ENCODE data around the gene RPS21.

Gene RPS21

DNA sequence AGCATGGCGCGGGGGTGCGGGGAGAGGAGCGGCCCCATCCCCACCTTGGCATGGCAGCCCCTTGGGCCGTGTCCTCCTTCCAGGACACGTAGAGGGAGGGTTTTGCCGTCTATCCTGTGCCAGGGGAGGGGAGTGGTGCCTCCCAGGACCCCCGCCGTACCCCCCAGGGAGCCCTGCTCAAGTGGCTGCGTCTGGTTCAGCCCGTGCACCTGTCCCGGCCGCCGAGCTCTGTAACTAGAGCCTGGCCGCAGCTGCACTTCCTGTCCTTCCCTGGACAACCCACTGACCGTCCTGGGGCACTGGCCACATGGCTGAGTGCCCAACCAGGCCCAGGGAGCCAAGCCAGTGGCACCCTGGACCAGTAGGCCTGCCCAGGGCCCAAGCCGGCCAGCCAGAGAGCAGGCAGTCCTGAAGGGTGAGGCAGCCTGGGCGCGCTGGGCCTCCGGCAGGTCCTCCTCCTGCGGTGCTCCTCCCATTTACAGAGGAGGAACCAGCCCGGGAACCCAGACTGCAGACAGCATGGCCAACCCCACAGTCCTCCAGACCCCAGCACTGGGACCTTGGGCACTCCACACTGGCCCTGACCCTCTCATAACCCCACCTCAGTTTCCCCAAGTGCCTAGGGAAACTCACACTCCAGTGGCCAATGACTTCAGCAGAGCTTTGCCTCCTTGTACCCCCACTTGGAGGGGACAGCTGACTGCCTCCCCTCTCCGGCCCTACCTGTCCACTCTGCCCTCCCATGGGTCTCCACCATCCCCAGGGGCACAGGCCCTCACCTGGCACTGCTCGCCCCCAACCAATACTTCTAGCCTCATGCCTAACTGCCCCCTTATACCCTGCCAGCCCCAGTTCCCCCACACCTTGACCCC, 28.5 kb upstream of the RPS21 start:
- Histone ChIP-seq H3K9ac (ENCODE audit: insufficient read length, low read depth) (peak overlapping the region; percentile 42), H3K27me3 (ENCODE audit: insufficient read depth, insufficient read length) (no peaks in the 10 kb centered on the region), H3K4me3 (ENCODE audit: insufficient read length, low read depth) (no peak overlapping the region), H3K9me3 (ENCODE audit: insufficient read depth, low read length) (no peaks in the 10 kb centered on the region), H3K4me1 (ENCODE audit: insufficient read depth, insufficient read length) (peaks cover 70% of the 10 kb centered on the region), H3K36me3 (ENCODE audit: insufficient read depth, insufficient read length, low read length) (peaks cover 63% of the 10 kb centered on the region)
- TF ChIP-seq SUZ12 (IDR thresholded peaks at IDR 0.05; ENCODE audit: extremely low read depth, insufficient read depth, insufficient read length) = no peak
- TF ChIP-seq YY1 (IDR thresholded peaks at IDR 0.05; ENCODE audit: insufficient read depth, insufficient read length) = no peak
- no peak for DNase-seq (ENCODE audit: low read depth, low spot score)

DNA sequence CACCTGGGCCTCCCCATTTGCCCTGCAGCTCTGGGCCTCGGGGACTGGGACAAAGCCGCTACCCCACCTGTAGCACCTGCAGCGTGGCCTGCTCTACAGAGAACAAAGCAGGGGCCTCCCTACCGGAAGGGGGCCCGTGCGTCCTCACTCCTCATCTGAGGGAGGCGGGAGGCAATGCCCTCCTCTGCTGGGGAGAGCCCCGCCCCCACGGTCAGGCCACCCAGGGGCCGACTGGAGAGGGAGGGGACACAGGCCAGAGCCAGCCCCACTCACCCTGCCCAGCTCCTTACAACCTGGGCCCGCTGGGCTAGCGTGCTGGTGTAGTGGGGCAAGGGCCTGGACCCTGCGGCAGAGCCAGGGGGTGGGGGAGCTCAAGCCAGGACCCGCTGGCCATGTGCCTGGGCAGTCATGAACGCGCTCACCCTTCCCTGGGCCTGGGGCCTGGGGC, 27.8 kb upstream of the RPS21 start:
- peaks cover 71% of the 10 kb centered on the region for H3K4me1 ChIP-seq (ENCODE audit: insufficient read depth, insufficient read length)
- H3K4me3 ChIP-seq (ENCODE audit: insufficient read length, low read depth) = no peak overlapping the region
- no peaks in the 10 kb centered on the region for H3K9me3 ChIP-seq (ENCODE audit: insufficient read depth, low read length)
- peaks cover 63% of the 10 kb centered on the region for H3K36me3 ChIP-seq (ENCODE audit: insufficient read depth, insufficient read length, low read length)
- no peaks in the 10 kb centered on the region for H3K27me3 ChIP-seq (ENCODE audit: insufficient read depth, insufficient read length)
- DNase-seq (ENCODE audit: low read depth, low spot score) = no peak
- H3K9ac ChIP-seq (ENCODE audit: insufficient read length, low read depth) = peak overlapping the region; percentile 28
- TF ChIP-seq YY1 (IDR thresholded peaks at IDR 0.05; ENCODE audit: insufficient read depth, insufficient read length) (no peak), ZNF274 (IDR thresholded peaks at IDR 0.05; ENCODE audit: low read depth, low read length) (no peak), SUZ12 (IDR thresholded peaks at IDR 0.05; ENCODE audit: extremely low read depth, insufficient read depth, insufficient read length) (no peak)

DNA sequence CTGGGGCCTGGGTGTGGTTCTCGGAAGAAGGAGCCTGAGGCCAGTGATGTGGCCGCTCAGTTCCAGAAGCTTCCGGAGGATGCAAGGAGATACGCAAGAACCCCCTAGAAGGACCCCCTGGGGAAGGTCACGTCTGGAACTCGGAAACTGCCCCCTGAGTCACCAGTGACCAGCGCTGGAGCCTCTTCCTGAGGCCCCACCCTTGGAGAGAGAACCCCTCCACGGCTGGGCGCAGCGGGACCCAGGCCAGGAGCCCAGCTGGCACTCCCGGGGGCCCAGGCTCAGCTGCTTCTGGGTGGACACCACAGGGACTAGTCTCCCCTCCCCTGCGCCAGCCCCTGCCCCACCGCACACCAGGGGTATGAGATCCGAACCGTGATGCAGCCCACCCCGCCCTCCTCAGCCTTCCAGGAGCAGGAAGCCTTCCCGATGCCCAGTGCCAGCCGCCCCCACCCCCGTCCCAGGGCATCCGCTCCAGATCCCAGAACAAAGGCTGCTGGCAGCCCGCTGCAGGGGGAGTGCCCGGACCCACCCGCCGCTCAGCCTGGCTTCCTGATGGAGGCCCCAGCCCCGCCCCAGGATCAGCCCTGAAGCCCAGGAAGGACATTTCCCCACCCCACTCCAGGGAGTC, 27.3 kb upstream of the RPS21 start:
- no peaks in the 10 kb centered on the region for H3K9me3 ChIP-seq (ENCODE audit: insufficient read depth, low read length)
- H3K9ac ChIP-seq (ENCODE audit: insufficient read length, low read depth) = peak overlapping the region; percentile 28
- H3K27me3 ChIP-seq (ENCODE audit: insufficient read depth, insufficient read length) = no peaks in the 10 kb centered on the region
- H3K4me3 ChIP-seq (ENCODE audit: insufficient read length, low read depth) = no peak overlapping the region
- peaks cover 72% of the 10 kb centered on the region for H3K4me1 ChIP-seq (ENCODE audit: insufficient read depth, insufficient read length)
- no peak for DNase-seq (ENCODE audit: low read depth, low spot score)
- peaks cover 68% of the 10 kb centered on the region for H3K36me3 ChIP-seq (ENCODE audit: insufficient read depth, insufficient read length, low read length)
- TF ChIP-seq ZNF274 (IDR thresholded peaks at IDR 0.05; ENCODE audit: low read depth, low read length) = no peak

DNA sequence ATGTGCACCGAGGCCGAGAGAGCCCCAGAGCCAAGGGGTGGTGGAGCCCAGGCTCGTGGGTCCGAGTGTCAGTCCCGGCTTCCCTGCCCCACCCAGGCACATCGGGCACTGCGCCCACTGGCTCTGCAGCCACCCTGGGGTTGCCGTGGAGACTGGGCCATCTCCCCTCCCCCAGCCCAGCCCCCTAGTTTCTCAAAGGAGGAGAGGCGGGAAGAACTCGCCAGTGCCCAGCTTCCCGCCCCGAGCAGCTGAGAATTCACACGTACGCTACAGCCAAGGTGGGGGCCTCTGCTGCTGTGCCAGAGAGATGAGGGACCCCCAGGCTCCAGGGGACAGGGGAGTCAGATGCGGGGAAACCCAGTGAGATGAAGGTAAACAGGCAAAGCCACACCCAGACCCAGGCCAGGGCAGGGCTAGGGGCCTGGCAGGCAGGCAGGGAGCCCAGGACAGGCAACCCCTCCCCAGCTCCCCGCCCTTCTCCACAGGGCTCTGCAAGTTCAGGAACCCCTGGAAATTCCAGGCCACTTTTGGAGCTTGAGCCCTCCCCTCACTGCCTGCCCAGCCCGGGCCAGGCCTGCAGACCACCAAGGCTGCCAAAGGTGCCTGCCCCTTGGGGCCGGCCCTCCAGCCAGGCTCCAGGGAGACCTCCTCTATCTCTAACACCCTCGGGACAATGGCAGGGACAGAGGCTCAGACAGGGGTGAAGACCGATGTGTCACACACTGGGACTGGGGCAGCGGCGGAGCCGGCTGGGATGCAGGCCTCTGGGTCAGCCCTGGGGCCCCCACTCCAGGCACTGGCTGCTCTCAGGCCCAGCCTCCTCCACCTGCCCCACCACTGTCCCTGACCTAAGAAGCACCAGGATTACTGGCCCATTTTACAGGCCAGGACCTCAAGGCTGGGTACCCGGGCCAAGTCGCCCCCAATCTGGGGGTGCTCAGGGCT, 25.8 kb upstream of the RPS21 start:
- no peak for DNase-seq (ENCODE audit: low read depth, low spot score)
- Histone ChIP-seq H3K9me3 (ENCODE audit: insufficient read depth, low read length) (no peaks in the 10 kb centered on the region), H3K4me3 (ENCODE audit: insufficient read length, low read depth) (peak overlapping the region; percentile 11), H3K9ac (ENCODE audit: insufficient read length, low read depth) (peak overlapping the region; percentile 81), H3K36me3 (ENCODE audit: insufficient read depth, insufficient read length, low read length) (peaks cover 79% of the 10 kb centered on the region), H3K4me1 (ENCODE audit: insufficient read depth, insufficient read length) (peaks cover 70% of the 10 kb centered on the region), H3K27me3 (ENCODE audit: insufficient read depth, insufficient read length) (no peaks in the 10 kb centered on the region)
- TF ChIP-seq YY1 (IDR thresholded peaks at IDR 0.05; ENCODE audit: insufficient read depth, insufficient read length) (no peak), SUZ12 (IDR thresholded peaks at IDR 0.05; ENCODE audit: extremely low read depth, insufficient read depth, insufficient read length) (no peak), ZNF274 (IDR thresholded peaks at IDR 0.05; ENCODE audit: low read depth, low read length) (no peak)

DNA sequence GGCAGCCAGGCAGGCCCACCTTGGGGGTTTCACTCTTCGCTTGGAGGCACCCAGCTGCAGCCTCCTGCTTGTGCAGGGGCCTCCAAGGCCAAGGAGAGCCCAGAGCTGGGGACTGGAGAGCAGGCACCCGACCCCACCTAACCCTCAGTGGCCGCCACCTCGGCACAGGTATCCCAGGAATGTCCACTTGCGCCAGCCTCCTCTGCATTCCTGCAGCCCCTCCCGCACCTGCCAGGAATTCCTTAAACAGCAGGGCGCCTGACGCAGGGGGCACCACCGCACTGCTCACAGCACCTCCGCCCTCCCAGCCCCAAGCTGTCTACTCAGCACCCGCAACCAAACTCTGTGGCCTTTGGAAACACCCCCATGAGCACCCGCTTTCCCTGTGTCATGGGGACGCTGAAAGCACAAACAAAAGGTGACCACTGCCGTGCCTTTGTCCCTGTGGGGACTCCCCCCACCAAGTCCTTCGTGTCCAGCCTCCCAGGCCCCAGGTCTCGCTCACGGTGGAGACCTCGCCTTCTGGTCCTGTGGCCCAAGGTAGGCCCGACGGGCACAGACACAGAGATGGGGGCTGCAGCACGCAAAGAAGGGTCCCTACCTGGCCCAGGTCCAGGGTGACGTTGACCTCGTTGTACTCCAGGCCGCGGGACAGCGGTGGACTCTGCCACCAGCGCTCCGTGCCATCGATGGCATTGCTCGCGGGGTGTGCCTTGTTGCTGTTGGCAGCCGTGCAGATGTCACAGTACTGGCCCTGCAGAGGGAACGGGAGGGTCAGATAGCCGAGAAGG, 24.9 kb upstream of the RPS21 start:
- Histone ChIP-seq H3K9ac (ENCODE audit: insufficient read length, low read depth) (peak overlapping the region; percentile 81), H3K27me3 (ENCODE audit: insufficient read depth, insufficient read length) (no peaks in the 10 kb centered on the region), H3K4me1 (ENCODE audit: insufficient read depth, insufficient read length) (peaks cover 65% of the 10 kb centered on the region), H3K36me3 (ENCODE audit: insufficient read depth, insufficient read length, low read length) (peaks cover 72% of the 10 kb centered on the region), H3K4me3 (ENCODE audit: insufficient read length, low read depth) (no peak overlapping the region), H3K9me3 (ENCODE audit: insufficient read depth, low read length) (no peaks in the 10 kb centered on the region)
- TF ChIP-seq ZNF274 (IDR thresholded peaks at IDR 0.05; ENCODE audit: low read depth, low read length) = no peak
- no peak for TF ChIP-seq SUZ12 (IDR thresholded peaks at IDR 0.05; ENCODE audit: extremely low read depth, insufficient read depth, insufficient read length)
- TF ChIP-seq YY1 (IDR thresholded peaks at IDR 0.05; ENCODE audit: insufficient read depth, insufficient read length) = no peak
- DNase-seq (ENCODE audit: low read depth, low spot score) = no peak

DNA sequence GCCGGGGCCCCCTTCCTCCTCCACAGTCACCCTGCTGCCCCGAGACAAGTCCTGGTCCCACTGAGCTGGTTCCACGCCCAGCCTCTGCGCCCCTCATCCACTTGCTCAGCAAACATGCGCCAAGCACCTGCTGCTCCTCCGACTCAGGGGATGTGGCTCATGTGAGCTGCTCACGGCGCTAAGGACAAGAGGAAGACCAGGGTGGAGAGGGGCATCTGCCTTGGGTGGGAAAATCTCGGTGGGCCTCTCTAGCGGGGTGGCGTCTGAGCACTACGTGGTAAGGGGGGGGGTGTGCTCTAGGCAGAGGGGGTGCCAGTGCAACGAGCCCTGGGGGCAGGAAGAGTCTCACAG, 24.3 kb upstream of the RPS21 start:
- peaks cover 64% of the 10 kb centered on the region for H3K4me1 ChIP-seq (ENCODE audit: insufficient read depth, insufficient read length)
- DNase-seq (ENCODE audit: low read depth, low spot score) = no peak
- H3K9ac ChIP-seq (ENCODE audit: insufficient read length, low read depth) = peak overlapping the region; percentile 51
- TF ChIP-seq ZNF274 (IDR thresholded peaks at IDR 0.05; ENCODE audit: low read depth, low read length) (no peak), YY1 (IDR thresholded peaks at IDR 0.05; ENCODE audit: insufficient read depth, insufficient read length) (no peak), SUZ12 (IDR thresholded peaks at IDR 0.05; ENCODE audit: extremely low read depth, insufficient read depth, insufficient read length) (no peak)
- peaks cover 68% of the 10 kb centered on the region for H3K36me3 ChIP-seq (ENCODE audit: insufficient read depth, insufficient read length, low read length)
- no peak overlapping the region for H3K4me3 ChIP-seq (ENCODE audit: insufficient read length, low read depth)
- H3K27me3 ChIP-seq (ENCODE audit: insufficient read depth, insufficient read length) = no peaks in the 10 kb centered on the region
- no peaks in the 10 kb centered on the region for H3K9me3 ChIP-seq (ENCODE audit: insufficient read depth, low read length)

All from NT2/D1 (cell line).